GM12878 (cell line): Measurements from ENCODE around the gene KDM1B. TPM values are rescaled to one million over a fixed set of nuclear protein-coding genes. Genes with fewer than 3 reads are reported as not detected.

Source experiments
- ATAC-seq: fragments of 200-7000 bp; cut with Tn5 transposase; 3 replicates; pipeline ENCODE4 v1.9.1; 2020; ENCODE audit warnings: mild to moderate bottlenecking, moderate library complexity
- BruUV-seq: library from RNA; stranded (reverse); fragments of 400-500 nt; replicated peaks from 2 replicates; lab custom pipeline; 2021; lab: Mats Ljungman, UMichigan
- CTCF ChIA-PET: fragments of 300-600 bp; sonication (Branson Sonifier 250); formaldehyde crosslinking; extraction: SDS; loops from one replicate; lab custom pipeline; 2021; ENCODE audit warnings: inconsistent platforms; lab: Yijun Ruan, JAX
- POLR2A ChIA-PET: fragments of 350-600 bp; formaldehyde crosslinking; extraction: SDS; loops from one replicate; lab custom pipeline; 2021; ENCODE audit warnings: inconsistent platforms; lab: Charles Lee
- RAD21 ChIA-PET: fragments of 300-600 bp; sonication (Branson Sonifier 250); formaldehyde crosslinking; loops from one replicate; lab custom pipeline; 2023; ENCODE audit warnings: antibody characterized with exemption; ENCODE audit not compliant: unreplicated experiment; lab: Charles Lee
- SMC1A ChIA-PET: fragments of 300-600 bp; sonication (Branson Sonifier 250); formaldehyde crosslinking; loops from one replicate; lab custom pipeline; 2023; ENCODE audit not compliant: unreplicated experiment, uncharacterized antibody; lab: Charles Lee
- DNase-seq: peaks from one replicate; pipeline ENCODE4 v3.0.0-alpha.2; 2011; ENCODE audit warnings: low read depth, low spot score
- FAIRE-seq: peaks from 3 replicates; lab custom pipeline; 2011; peaks lifted over from hg19 to GRCh38; lab: Jason Lieb, UNC
- H2AFZ ChIP-seq: 2 replicates; pipeline ENCODE4 v1.6.0; 2011; ENCODE audit warnings: low read depth, low read length, control low read depth; ENCODE audit not compliant: control insufficient read depth
- H3K27ac ChIP-seq: 2 replicates; pipeline ENCODE4 v1.5.1; 2011; ENCODE audit warnings: control low read depth; ENCODE audit not compliant: control insufficient read depth, insufficient read depth
- H3K27me3 ChIP-seq, 2 experiments: replicated peaks in 1 of 2; 2 replicates each; pipeline versions ENCODE4 v1.6.0 to v1.6.1; 2011; ENCODE audit warnings: low read length in 1 of 2; ENCODE audit not compliant: control insufficient read depth in 2 of 2, insufficient read depth in 2 of 2
- H3K36me3 ChIP-seq, 2 experiments: 2 replicates each; pipeline ENCODE4 v1.5.1; 2011; ENCODE audit warnings: low read length in 1 of 2; ENCODE audit not compliant: control insufficient read depth in 2 of 2, insufficient read depth in 2 of 2
- H3K4me1 ChIP-seq: 2 replicates; pipeline ENCODE4 v1.6.1; 2011; ENCODE audit warnings: mild to moderate bottlenecking, low read length, moderate library complexity, mixed read lengths; ENCODE audit not compliant: control insufficient read depth, insufficient read depth
- H3K4me2 ChIP-seq: 2 replicates; pipeline ENCODE4 v1.6.0; 2011; ENCODE audit warnings: control low read depth; ENCODE audit not compliant: control insufficient read depth, insufficient read depth
- H3K4me3 ChIP-seq: fragments of 200-600 bp; sonication (generic); 2 replicates; pipeline ENCODE4 v1.5.1; 2016
- H3K79me2 ChIP-seq: 2 replicates; pipeline ENCODE4 v1.6.0; 2011; ENCODE audit warnings: low read length; ENCODE audit not compliant: control insufficient read depth, insufficient read depth
- H3K9ac ChIP-seq: 2 replicates; pipeline ENCODE4 v1.8.0; 2011; ENCODE audit warnings: low read length, control low read depth, mixed read lengths; ENCODE audit not compliant: control insufficient read depth, insufficient read depth
- H3K9me3 ChIP-seq: replicated peaks from 3 replicates; pipeline ENCODE4 v1.5.1; 2011; ENCODE audit warnings: mild to moderate bottlenecking, low read length; ENCODE audit not compliant: control insufficient read depth, insufficient read depth
- H4K20me1 ChIP-seq: 2 replicates; pipeline ENCODE4 v1.6.0; 2011; ENCODE audit not compliant: control insufficient read depth, insufficient read depth
- CBFB ChIP-seq: IDR thresholded peaks from 2 replicates; pipeline ENCODE4 v1.6.1; 2016; ENCODE audit warnings: antibody characterized with exemption, low read depth
- GABPA ChIP-seq: IDR thresholded peaks from 2 replicates; pipeline ENCODE4 v1.6.1; 2014; ENCODE audit warnings: antibody characterized with exemption, low read depth, mild to moderate bottlenecking, inconsistent platforms
- RBBP5 ChIP-seq: fragments of 200-600 bp; sonication (generic); conservative IDR thresholded peaks from 2 replicates; pipeline ENCODE4 v1.6.1; 2016
- SIX5 ChIP-seq: IDR thresholded peaks from 2 replicates; pipeline ENCODE4 v1.6.1; 2011; ENCODE audit warnings: mild to moderate bottlenecking, low read depth, low read length, moderate library complexity; ENCODE audit not compliant: severe bottlenecking
- SP1 ChIP-seq: IDR thresholded peaks from one replicate; pipeline ENCODE4 v1.6.1; 2011; ENCODE audit warnings: low read depth, low read length
- SUZ12 ChIP-seq: fragments of 200-600 bp; sonication (generic); IDR thresholded peaks from one replicate; pipeline ENCODE4 v1.6.1; 2018; ENCODE audit warnings: antibody characterized with exemption, mild to moderate bottlenecking; ENCODE audit not compliant: unreplicated experiment
- ZBTB33 ChIP-seq: fragments of 450-650 bp; IDR thresholded peaks from 2 replicates; pipeline ENCODE4 v1.6.1; 2017; ENCODE audit warnings: mild to moderate bottlenecking
- ZNF622 ChIP-seq: fragments of 450-650 bp; IDR thresholded peaks from 2 replicates; pipeline ENCODE4 v1.6.1; 2017; ENCODE audit warnings: mild to moderate bottlenecking, inconsistent platforms
- WGBS: methylation state at CpG from one replicate; pipeline ENCODE4 v1.1.6; 2016; ENCODE audit warnings: low lambda C conversion rate; ENCODE audit not compliant: insufficient replicate concordance, insufficient coverage; ENCODE audit errors: missing lambda C conversion rate; 5-methylcytosine and 5-hydroxymethylcytosine counted together
- in situ Hi-C: fragments of 300-500 bp; cut with MboI; formaldehyde crosslinking; loops from 9 replicates; pipeline ENCODE4 v1.14.3; 2018; ENCODE audit warnings: mixed read lengths
- intact Hi-C: fragments of 100-400 bp; cut with micrococcal nuclease; formaldehyde crosslinking; loops from one replicate; pipeline ENCODE4 v1.14.2; 2022; ENCODE audit not compliant: unreplicated experiment
- polyA plus RNA-seq, 11 experiments: library from polyadenylated mRNA; depleted of rRNA in 4 of 11; unstranded in 6 of 11; stranded (reverse) in 5 of 11; fragments of >200 nt; fragmentation: Nextera tagmentation in 4 of 11; fragmentation: Illumina TruSeq in 1 of 11; extraction: Ambion mirVana in 4 of 11; extraction: Trizol in 1 of 11; gene quantifications; 1 replicate in 1 of 11; 2 replicates in 10 of 11; pipeline versions ENCODE4 v1.2.1 to v1.2.3, GENCODE V29; 2011 to 2016; ENCODE audit warnings: inconsistent platforms in 2 of 11, missing spikeins in 2 of 11, low read depth in 1 of 11
- total RNA-seq, 4 experiments: library from RNA; depleted of rRNA in 3 of 4; stranded (reverse); fragments of >200 nt in 3 of 4; fragmentation: Illumina TruSeq in 1 of 4; extraction: Trizol in 1 of 4; gene quantifications; 2 replicates each; pipeline versions ENCODE4 v1.2.1 to v1.2.3, GENCODE V29; 2013 to 2021
- TF ChIP-seq, protein P1 (sequence below): fragments of 450-650 bp; conservative IDR thresholded peaks from 2 replicates; pipeline ENCODE4 v1.6.1; 2017; ENCODE audit warnings: mild to moderate bottlenecking, moderate library complexity
- TF ChIP-seq, protein P2 (sequence below): IDR thresholded peaks from 2 replicates; pipeline ENCODE4 v1.6.1; 2011; ENCODE audit warnings: borderline replicate concordance, low read depth, mild to moderate bottlenecking, moderate library complexity, low read length; ENCODE audit not compliant: insufficient read depth, poor library complexity, severe bottlenecking

The KDM1B gene
- total and polyA plus RNA-seq, 10 of the 15 experiments (the other 5 are each of a cell fraction or from before 2014, with no cell fraction given): 1.7 to 22.5 (median 13.9) TPM

DNA sequence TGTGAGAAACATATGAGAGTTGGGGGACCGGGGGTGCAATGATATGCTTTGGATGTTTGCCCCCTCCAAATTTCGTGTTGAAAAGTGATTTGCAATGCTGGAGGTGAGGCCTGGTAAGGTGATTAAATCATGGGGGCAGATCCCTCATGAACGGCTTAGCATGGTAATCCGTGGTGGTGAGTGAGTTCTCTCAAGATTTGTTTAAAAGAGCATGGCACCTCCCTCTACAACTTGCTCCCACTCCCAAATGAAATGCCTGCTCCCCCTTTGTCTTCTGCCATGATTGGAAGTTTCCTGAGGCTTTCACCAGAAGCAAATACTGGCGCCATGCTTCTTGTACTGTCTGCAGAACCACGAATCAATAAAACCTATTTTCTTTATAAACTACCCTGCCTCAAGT, 106.7 kb downstream of the KDM1B start (continued):
- no peak for TF ChIP-seq GABPA
- TF ChIP-seq, protein P1, sequence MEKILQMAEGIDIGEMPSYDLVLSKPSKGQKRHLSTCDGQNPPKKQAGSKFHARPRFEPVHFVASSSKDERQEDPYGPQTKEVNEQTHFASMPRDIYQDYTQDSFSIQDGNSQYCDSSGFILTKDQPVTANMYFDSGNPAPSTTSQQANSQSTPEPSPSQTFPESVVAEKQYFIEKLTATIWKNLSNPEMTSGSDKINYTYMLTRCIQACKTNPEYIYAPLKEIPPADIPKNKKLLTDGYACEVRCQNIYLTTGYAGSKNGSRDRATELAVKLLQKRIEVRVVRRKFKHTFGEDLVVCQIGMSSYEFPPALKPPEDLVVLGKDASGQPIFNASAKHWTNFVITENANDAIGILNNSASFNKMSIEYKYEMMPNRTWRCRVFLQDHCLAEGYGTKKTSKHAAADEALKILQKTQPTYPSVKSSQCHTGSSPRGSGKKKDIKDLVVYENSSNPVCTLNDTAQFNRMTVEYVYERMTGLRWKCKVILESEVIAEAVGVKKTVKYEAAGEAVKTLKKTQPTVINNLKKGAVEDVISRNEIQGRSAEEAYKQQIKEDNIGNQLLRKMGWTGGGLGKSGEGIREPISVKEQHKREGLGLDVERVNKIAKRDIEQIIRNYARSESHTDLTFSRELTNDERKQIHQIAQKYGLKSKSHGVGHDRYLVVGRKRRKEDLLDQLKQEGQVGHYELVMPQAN: no peak

- Histone ChIP-seq H3K27ac (peak overlapping the region; percentile 96), H3K4me1 (peaks cover 28% of the 10 kb centered on the region), H3K79me2 (peaks cover 71% of the 10 kb centered on the region), H3K27me3 (no peaks in the 10 kb centered on the region), H3K9me3 (peaks cover 4% of the 10 kb centered on the region), H2AFZ (peak overlapping the region; percentile 75), H3K4me3 (peak overlapping the region; percentile 70), H3K9ac (peak overlapping the region; percentile 97), H3K36me3 (peaks cover 0 to 8% of the 10 kb centered on the region in 2 experiments; a peak in 1 of 4 replicates), H4K20me1 (peaks cover 3% of the 10 kb centered on the region; the same call in 1 of the 2 replicates), H3K4me2 (peak overlapping the region; percentile 75)
- SMC1A ChIA-PET: interaction anchor here (0.6 kb wide), 1 partner anchor 129 kb away, joined by 3 read pairs; no protein-coding TSS in a partner anchor
- CTCF ChIA-PET: interaction anchor here (0.6 kb wide), 1 partner anchor 240 kb away, joined by 4 read pairs; no protein-coding TSS in a partner anchor
- POLR2A ChIA-PET: interaction anchor here (0.7 kb wide), 2 partner anchors 10 to 1847 kb away, joined by 3 to 6 read pairs; no protein-coding TSS in a partner anchor
- WGBS: 3% methylated on average over 18 of the region's 18 CpGs
- RAD21 ChIA-PET: no interaction called here
- ATAC-seq: peak; percentile 69
- intact Hi-C loops: loop anchor here (1.0 to 5.0 kb wide), 2 partner anchors 49 to 556 kb away; partner anchors contain the start of gene NUP153
- TSS peak; percentile 76 for BruUV-seq
- FAIRE-seq: peak; percentile 92
- in situ Hi-C loops: loop anchor here (10.0 kb wide), 1 partner anchor 268 kb away; no protein-coding TSS in a partner anchor
- peak; percentile 78 for DNase-seq
- TF ChIP-seq ZNF622: no peak
- no peak for TF ChIP-seq SP1
- no peak for TF ChIP-seq RBBP5
- TF ChIP-seq, protein P2, sequence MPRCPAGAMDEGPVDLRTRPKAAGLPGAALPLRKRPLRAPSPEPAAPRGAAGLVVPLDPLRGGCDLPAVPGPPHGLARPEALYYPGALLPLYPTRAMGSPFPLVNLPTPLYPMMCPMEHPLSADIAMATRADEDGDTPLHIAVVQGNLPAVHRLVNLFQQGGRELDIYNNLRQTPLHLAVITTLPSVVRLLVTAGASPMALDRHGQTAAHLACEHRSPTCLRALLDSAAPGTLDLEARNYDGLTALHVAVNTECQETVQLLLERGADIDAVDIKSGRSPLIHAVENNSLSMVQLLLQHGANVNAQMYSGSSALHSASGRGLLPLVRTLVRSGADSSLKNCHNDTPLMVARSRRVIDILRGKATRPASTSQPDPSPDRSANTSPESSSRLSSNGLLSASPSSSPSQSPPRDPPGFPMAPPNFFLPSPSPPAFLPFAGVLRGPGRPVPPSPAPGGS: no peak
- TF ChIP-seq SIX5: no peak
- TF ChIP-seq SUZ12: no peak
- no peak for TF ChIP-seq CBFB
- TF ChIP-seq ZBTB33: no peak
These were observed 107.6 kb downstream of the KDM1B start for GRCh38 chr6:18262702-18263417.
